ENCODE results near the gene CCNY.

DNA sequence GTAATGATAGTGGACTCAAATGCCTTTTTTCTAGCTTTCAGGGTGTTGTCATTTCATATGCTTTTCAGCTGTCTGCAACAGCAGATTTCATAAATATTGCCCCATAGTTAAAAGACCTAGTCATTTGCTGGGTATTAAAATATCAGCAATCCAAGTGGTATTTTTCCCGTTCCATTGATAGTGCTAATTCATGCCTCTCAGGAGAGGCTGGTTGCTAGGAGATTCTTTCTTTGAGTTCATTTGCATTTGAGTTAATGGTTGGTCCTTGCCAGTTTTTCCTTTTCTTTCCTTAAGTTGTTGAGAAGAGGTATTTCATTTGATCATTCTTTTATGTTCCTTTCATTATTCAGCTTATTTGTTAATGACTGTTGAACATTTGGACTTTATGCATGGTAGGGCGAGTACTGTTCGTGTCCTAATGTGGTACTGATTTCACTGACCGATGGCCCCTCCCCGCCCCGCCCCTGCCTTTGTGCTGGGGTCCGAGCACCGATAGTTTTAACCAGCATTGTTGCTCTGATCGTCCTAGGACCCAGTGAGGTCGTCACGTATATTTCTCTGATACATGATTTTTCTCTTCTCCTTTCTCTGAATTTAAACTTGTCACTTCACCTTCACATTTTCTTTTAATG lies 128.6 kb downstream of the CCNY start:
- TF ChIP-seq, protein P1, sequence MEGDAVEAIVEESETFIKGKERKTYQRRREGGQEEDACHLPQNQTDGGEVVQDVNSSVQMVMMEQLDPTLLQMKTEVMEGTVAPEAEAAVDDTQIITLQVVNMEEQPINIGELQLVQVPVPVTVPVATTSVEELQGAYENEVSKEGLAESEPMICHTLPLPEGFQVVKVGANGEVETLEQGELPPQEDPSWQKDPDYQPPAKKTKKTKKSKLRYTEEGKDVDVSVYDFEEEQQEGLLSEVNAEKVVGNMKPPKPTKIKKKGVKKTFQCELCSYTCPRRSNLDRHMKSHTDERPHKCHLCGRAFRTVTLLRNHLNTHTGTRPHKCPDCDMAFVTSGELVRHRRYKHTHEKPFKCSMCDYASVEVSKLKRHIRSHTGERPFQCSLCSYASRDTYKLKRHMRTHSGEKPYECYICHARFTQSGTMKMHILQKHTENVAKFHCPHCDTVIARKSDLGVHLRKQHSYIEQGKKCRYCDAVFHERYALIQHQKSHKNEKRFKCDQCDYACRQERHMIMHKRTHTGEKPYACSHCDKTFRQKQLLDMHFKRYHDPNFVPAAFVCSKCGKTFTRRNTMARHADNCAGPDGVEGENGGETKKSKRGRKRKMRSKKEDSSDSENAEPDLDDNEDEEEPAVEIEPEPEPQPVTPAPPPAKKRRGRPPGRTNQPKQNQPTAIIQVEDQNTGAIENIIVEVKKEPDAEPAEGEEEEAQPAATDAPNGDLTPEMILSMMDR (IDR thresholded peaks at IDR 0.05), result no peak
- TF ChIP-seq POLR2A (IDR thresholded peaks at IDR 0.05) (no peak), POLR2AphosphoS5 (IDR thresholded peaks at IDR 0.05) (no peak)

Data from prostate gland (tissue), 2 donors.